Left kidney (tissue), 2 donors: ENCODE measurements around the gene DPCD. TPM values are rescaled to one million over a fixed set of nuclear protein-coding genes. Genes with fewer than 3 reads are reported as not detected.
A peak's percentile ranks its signal among the peaks of the same experiment; 100 is the strongest.
"Not testable (repeated sequence)": the region's sequence is repeated elsewhere in the genome, so short reads cannot be mapped to it uniquely, and the experiment has no call there.

Experiments
- DNase-seq: peaks from one replicate; pipeline ENCODE4 v3.0.0-alpha.2; 2013
- polyA plus RNA-seq: library from polyadenylated mRNA; unstranded; fragments of 120-200 nt; gene quantifications from one replicate; pipeline ENCODE4 v1.2.1, GENCODE V29; 2013; ENCODE audit not compliant: insufficient read length

The DPCD gene
- polyA plus RNA-seq, 1 donor, result 43.7 TPM

- DNase-seq, result no peak
Observed at GRCh38 chr10:101580486-101581399, 7.4 kb upstream of the DPCD start.

GRCh38 chr10:101585841-101586240, 2.3 kb upstream of the DPCD start:
- no peak for DNase-seq

GRCh38 chr10:101588879-101589278, 758 bp downstream of the DPCD start:
- DNase-seq, result no peak

- DNase-seq, result not testable (repeated sequence)
Observed at GRCh38 chr10:101593331-101593730, 5.2 kb downstream of the DPCD start.

- DNase-seq, result no peak
Observed at GRCh38 chr10:101595591-101596433, 7.7 kb downstream of the DPCD start.

GRCh38 chr10:101597091-101597900, 9.2 kb downstream of the DPCD start:
- DNase-seq, result no peak

- no peak for DNase-seq
Observed at GRCh38 chr10:101601541-101601940, 13.4 kb downstream of the DPCD start.

- peak; percentile 74 for DNase-seq
Observed at GRCh38 chr10:101602761-101603398, 14.8 kb downstream of the DPCD start.

GRCh38 chr10:101607124-101607523, 19.0 kb downstream of the DPCD start:
- no peak for DNase-seq

- DNase-seq, result no peak
Observed at GRCh38 chr10:101609481-101609880, 21.4 kb downstream of the DPCD start.

- DNase-seq, result no peak
Observed at GRCh38 chr10:101611096-101611905, 23.2 kb downstream of the DPCD start.

GRCh38 chr10:101612086-101612485, 24.0 kb downstream of the DPCD start:
- DNase-seq, result no peak

- no peak for DNase-seq
Observed at GRCh38 chr10:101612872-101613271, 24.8 kb downstream of the DPCD start.

- DNase-seq, result no peak
Observed at GRCh38 chr10:101613646-101614045, 25.5 kb downstream of the DPCD start.

- DNase-seq, result no peak
Observed at GRCh38 chr10:101614663-101615524, 26.8 kb downstream of the DPCD start.

GRCh38 chr10:101615525-101616116, 27.5 kb downstream of the DPCD start:
- DNase-seq, result no peak

- DNase-seq, result no peak
Observed at GRCh38 chr10:101616415-101617101, 28.4 kb downstream of the DPCD start.

GRCh38 chr10:101617102-101617823, 29.1 kb downstream of the DPCD start:
- no peak for DNase-seq
